IPS DF 4.7 (cell line): Measurements from ENCODE around the gene C13orf46.
"Not testable (repeated sequence)": the region's sequence is repeated elsewhere in the genome, so short reads cannot be mapped to it uniquely, and the experiment has no call there.

ENCODE experiments used
- DNase-seq: peaks from one replicate; pipeline ENCODE4 v3.0.0-alpha.2; 2013; ENCODE audit warnings: low spot score; ENCODE audit errors: extremely low read depth

The C13orf46 gene

DNA sequence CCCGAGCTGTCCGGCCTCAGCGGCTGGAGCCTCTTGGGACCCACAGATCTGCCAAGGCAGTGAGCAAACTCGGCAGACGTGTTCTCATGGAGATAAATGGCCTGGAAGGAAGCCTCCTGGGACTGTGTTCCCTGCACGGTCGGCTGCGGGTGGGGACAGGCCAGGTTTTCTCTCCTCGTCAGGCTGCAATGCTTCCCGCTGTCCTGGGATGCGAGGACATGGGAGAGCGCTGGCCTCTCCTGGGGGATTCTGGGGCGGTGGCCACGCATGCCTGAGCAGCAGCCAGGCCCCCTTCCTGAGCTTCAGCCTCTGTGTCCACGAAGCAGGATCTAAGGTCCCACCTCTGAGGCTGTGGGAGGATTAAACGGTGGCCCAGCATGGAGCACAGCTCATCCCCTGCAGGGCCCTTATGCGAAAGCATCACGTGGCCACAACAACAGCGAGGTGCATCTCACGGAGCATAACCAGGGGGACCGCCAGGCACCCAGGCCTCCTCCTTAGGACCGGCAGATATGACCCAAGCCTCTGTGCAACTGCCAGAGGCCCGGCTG is 21.2 kb upstream of the C13orf46 start:
- no peak for DNase-seq

DNA sequence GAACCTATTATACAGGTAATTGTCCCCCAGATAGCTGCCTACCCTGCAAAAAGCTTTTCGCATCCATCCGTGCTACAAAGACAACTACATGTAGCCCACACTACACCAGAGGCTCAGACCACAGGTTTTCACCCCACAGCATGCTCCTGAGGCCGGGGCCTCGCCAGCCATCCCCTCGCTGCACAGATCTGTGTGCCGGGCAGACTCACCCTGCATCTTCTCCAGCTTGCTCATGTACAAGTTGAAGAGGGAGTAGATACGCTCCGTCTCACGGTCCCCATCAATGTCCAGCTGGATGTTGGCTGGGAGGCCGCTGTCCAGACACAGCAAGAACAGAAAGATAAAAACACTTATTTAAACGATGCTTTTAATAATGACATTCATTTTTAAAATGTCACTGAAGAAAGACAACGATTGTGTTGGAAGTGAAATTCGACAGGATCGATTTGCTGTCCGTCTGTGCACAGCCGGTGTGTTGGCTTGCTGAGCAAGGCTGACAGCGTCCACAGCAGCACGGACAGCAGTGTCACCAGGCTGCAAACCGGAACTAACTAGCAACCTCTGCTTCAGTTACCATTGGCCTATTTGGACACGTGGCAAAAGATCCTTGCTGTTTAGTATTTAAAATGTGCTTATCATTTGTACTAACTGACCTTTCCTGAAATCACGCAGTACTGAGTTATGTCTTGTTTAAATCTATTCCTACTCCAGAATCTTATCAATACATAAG is 18.6 kb upstream of the C13orf46 start:
- no peak for DNase-seq

- DNase-seq = no peak
These were observed 17.9 kb upstream of the C13orf46 start for GRCh38 chr13:113991676-113992179.

DNA sequence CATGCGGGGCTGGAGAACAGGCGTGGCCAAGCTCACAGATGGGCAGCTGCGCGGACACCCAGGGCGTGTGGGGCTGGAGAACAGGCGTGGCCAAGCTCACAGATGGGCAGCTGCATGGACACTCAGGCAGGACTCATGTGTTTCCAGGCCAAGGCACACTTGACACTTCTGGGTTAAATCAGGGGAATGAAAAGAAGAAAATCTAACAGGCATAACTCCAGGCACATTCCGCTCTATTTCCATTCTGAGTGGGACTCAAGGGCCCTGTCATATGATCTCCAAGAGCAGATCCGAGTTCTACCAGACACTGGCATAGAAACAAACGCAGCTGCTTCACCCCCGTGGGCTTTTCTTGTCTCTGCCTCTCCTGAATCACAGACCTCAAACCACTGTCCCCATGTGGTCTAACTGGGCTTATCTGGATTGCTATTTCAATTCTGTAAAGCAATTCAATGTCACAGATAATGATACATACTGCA is 17.4 kb upstream of the C13orf46 start:
- no peak for DNase-seq

DNA sequence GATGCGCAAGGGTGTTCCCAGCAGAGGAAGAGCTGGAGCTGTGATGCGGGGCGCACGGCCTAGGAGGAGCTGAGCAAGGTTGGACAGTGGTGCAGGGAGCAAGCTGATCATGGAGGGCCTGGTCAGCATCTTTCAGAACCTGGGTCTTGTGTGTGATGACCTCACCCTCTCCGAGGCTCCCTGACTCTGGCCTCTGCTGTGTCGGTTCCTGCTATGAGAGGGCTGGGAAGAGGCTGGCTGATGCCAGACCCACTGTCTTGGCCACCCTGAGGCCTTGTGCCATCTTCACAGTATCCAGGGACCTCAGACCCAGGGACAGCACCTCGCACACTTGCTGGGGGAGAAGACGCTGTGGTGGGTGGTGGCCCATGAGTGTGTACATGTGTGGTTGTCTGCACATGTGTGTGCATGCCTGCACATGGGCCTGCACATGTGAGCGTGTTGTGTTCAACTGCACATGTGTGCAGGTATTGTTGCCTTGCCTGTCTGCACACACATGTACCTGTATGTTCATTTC is 16.5 kb upstream of the C13orf46 start:
- DNase-seq = no peak

DNA sequence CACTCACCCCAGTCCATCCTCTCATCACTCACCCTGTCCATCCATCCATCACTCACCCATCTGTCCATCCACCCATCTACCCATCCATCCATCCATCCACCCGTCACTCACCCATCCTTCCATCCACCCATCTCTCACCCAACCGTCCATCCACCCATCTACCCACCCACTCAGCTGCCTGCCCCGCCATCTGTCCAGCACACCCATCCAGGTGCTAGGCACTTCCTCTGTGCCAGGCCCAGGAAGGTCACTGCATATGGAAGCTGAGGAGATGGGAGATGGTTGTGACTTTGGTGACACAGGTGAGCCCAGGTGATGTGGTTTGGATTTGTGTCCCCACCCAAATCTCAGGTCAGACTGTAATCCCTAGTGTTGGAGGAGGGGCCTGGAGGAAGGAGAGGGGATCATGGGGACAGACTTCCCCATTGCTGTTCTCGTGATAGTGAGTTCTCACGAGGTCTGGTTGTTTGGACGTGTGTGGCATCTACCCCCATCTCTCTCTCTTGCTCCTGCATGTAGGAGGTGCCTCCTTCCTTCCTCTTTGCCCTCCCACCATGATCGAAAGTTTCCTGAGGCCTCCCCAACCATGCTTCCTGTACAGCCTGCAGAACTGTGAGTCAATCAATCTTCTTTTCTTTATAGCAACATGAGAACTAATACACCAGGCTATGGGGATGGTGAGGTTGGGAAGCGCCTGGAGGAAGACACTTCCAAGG is 15.9 kb upstream of the C13orf46 start:
- no peak for DNase-seq

- DNase-seq = not testable (repeated sequence)
These were observed 15.0 kb upstream of the C13orf46 start for GRCh38 chr13:113988859-113989258.

GRCh38 chr13:113982296-113982661 is 8.4 kb upstream of the C13orf46 start:
- DNase-seq = no peak

DNA sequence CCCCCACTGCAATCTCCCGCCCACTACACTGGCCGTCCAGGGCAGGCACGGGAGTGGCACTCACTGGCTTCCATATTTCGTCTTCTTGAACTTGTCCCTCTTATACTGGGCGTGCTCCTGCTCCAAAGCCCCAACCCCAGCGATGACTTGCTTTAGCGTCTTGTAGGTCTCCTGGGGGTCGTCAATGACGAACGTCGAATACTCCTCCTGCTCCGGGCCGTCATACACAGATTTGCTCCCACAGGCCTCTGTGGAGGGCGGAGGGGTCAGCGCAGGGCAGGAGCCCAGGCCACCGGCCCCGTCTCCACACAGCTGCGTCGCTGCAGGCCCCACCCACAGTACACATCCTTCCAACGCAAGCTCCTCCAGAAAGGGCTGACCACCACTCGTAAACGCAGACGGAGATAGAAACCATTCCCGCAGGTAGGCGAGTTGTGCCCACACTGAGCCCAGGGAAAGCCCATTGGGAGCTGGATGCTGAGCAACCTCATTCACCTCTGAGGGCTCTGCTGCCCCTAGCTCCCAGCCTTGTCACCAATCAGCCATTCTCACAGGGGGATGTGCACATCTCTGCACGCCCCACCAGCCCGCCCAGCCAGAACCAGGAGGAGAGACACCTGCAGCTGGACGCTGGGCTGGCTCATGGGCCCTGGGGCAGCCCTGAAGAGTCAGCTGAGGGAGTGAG is 7.9 kb upstream of the C13orf46 start:
- no peak for DNase-seq

GRCh38 chr13:113981194-113981605 is 7.3 kb upstream of the C13orf46 start:
- no peak for DNase-seq

DNA sequence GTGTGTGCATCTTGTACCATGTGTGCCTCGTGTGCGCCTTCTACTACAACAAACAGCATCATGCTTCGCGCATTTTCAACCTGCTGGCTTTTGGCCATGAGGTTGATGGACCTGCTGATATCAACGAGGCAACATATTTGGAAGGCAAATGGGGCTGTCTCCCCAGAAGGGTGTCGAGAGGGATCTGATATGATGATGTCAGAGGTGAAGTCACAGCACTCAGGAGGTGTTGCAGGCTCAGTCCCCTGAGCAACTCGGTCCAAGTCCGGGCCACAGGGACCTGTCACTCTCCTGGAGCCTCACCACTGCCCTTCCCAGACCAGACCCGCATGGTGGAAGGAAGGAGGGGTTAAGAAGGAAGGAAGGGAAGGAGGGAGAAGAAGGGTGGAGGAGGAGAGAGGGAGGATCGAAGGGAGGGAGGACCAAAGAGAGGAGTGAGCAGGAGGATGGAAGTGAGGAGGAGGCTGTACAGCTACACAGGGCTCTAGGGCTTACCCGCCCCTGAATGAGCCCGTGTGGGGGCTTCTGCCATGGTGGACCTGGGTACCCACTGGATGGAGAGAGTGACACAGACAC is 6.7 kb upstream of the C13orf46 start:
- no peak for DNase-seq

GRCh38 chr13:113979791-113980471 is 6.1 kb upstream of the C13orf46 start:
- no peak for DNase-seq

DNA sequence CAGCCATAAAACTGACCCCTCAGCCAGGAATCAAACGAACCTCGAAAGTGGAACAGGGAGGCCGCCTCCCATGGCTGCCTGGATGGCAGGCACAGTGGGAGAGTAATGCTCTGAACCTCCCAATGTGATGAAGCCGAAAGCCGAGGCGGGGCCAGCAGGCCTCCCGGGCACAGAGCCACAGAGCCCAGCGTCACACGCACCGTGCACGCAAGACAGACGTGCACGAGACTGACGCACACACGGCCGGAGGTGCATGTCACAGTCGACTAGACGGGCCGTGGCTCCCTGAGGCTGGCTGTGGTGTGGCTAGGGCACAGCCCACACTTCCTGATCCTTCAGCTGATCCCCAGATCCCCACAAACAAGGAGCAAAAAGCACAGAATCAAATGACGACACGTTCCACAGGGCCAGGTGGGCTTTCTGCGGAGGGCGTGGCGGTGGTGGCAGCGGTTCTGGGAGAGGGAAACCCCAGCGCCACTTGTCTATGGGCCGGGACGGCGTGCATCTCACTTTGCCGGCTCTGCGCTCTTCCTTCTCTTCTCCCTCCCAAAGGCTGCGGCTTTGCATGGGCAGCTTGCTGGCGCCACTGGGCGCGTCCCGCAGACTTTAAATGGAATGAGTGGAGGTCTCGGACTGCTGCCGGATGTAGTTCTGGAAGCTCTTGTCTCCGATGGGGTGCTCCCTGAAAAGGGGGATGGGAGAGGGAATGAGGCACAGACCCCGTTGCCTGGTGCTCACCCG is 5.0 kb upstream of the C13orf46 start:
- no peak for DNase-seq

DNA sequence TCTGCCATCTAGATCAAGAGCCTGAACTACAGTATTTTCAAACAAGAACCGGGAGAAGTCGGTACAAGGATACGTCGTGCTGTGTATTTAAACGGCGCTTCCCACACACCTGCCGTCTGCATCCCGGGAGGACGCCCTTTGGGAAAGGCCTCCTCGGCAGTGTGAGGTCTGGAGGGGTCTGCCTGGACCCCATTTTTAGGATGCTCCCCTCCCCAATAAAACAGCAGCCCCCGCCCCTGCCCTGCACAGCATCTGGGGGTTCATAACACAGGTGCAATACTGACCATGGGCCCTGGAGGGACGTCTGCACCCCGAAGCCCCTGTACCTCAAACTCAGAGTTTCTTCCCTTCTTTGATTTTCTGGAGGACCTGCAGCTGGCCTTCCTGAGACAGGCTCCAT is 4.1 kb upstream of the C13orf46 start:
- no peak for DNase-seq

DNA sequence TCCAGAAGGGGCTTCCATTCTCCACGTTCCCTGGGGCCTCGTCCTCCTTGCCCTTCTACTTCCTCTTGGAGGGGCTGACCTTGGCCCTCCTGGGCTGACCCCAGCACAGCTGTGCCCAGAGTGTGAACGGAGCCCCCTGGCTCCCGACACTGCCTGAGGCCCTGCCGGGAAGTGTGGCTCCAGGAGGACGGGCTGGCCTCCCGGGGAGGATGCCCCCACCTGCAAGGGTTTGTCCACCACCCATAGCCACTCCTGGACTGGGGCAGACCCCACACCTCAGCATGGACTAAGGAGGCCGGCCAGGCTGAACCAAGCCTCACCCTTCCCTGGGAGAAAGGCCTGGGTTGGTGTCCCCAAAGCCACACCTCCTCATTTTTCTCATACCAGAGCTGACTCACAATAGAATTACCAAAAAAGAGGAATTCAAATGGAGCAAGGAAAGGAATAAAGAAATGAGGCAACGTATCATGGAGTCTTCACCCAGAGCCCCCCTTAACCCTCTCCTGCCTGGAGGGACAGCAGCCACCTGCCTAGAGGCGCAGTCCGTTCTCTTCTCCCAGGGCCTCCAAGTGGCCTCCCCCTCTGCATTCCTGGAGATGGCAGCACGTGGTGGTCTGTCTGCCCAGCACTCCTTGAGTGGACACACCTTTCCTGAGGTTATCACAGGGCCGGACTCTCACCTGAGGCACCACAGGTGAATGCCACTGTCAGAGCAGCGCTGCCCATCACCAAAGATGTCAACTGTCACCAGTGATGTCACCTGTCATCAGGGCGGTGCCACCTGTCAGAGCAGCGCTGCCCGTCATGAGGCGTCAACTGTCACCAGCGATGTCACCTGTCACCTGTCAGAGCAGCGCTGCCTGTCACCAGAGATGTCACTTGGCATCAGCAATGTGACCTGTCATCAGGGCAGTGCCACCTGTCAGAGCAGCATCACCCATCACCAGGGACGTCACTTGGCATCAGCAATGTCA is 3.1 kb upstream of the C13orf46 start:
- no peak for DNase-seq

GRCh38 chr13:113975416-113975815 is 1.5 kb upstream of the C13orf46 start:
- DNase-seq = no peak

DNA sequence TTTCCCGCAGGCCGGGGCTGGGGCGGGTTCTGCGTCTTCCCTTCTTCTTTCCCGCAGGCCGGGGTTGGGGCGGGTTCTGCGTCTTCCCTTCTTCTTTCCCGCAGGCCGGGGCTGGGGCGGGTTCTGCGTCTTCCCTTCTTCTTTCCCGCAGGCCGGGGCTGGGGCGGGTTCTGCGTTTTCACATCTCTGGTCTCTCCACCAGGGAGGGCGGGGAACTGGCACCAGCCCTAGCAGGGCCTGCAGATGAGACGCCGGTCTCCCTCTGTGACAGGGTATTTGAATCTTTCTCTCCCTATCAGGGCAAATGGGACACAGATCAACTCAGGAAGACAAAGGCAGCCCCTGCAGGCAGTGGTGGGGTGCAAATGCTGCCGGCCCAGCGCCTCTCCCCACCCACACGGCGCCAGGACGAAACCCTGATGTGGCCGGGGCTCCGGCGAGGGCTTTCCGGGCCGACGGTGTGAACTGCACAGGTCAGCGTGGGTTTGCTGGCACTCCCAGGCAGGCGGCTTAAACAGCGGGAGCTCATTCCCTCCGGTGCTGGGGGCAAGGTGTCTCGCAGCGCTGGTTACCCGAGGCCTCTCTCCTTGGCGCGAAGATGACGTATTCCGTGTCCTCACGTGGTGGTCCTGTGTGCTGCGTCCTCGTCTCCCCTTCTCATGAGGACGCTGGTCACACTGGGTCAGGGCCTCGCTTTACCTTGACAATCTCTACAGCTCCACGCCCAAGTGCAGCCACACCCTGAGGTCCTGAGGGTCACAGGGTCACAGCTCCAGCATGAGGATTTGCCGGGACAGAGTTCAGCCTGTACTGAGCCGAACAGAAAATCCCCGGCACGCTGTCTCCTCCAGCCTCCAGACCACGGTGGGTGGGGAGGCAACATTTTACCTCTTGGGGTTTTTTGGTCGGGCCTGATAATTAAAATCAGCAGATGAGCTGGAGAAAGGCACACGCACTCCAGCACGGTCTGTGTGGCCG is 717 bp upstream of the C13orf46 start:
- no peak for DNase-seq
